KMS-11 (cell line): ENCODE results near the gene NCKAP5.

Experiments
- H2AFZ ChIP-seq: fragments of 200-600 bp; sonication (generic); 2 replicates; pipeline ENCODE4 v1.6.1; 2016; ENCODE audit warnings: antibody characterized with exemption, mixed run types, low read depth
- H3K27ac ChIP-seq: fragments of 200-600 bp; sonication (generic); 2 replicates; pipeline ENCODE4 v1.6.1; 2016; ENCODE audit warnings: mild to moderate bottlenecking, mixed run types
- H3K27me3 ChIP-seq: fragments of 200-600 bp; sonication (generic); 2 replicates; pipeline ENCODE4 v1.6.1; 2017; ENCODE audit warnings: mild to moderate bottlenecking, low read depth, mixed run types, moderate library complexity; ENCODE audit not compliant: insufficient read depth
- H3K36me3 ChIP-seq: fragments of 200-600 bp; sonication (generic); 2 replicates; pipeline ENCODE4 v1.6.1; 2017; ENCODE audit warnings: mild to moderate bottlenecking, mixed run types; ENCODE audit not compliant: insufficient read depth
- H3K4me1 ChIP-seq: fragments of 200-600 bp; sonication (generic); 2 replicates; pipeline ENCODE4 v1.6.1; 2016; ENCODE audit warnings: mild to moderate bottlenecking, low read depth, mixed run types; ENCODE audit not compliant: poor library complexity, severe bottlenecking
- H3K4me2 ChIP-seq: fragments of 200-600 bp; sonication (generic); 2 replicates; pipeline ENCODE4 v1.7.0; 2016; ENCODE audit warnings: mild to moderate bottlenecking, mixed run types
- H3K4me3 ChIP-seq: fragments of 200-600 bp; sonication (generic); IDR thresholded peaks from 2 replicates; pipeline ENCODE4 v1.6.1; 2017; ENCODE audit warnings: low read depth, low read length, mixed read lengths; ENCODE audit not compliant: insufficient read depth
- H3K79me2 ChIP-seq: fragments of 200-600 bp; sonication (generic); 2 replicates; pipeline ENCODE4 v1.6.1; 2016; ENCODE audit warnings: low read depth, mixed run types; ENCODE audit not compliant: insufficient read depth
- H3K9ac ChIP-seq: fragments of 200-600 bp; sonication (generic); 2 replicates; pipeline ENCODE4 v1.6.1; 2016; ENCODE audit warnings: mild to moderate bottlenecking, mixed run types
- H4K20me1 ChIP-seq: fragments of 200-600 bp; sonication (generic); 2 replicates; pipeline ENCODE4 v1.6.1; 2016; ENCODE audit warnings: mild to moderate bottlenecking, mixed run types; ENCODE audit not compliant: insufficient read depth
- CTCF ChIP-seq: fragments of 200-600 bp; sonication (generic); conservative IDR thresholded peaks from 2 replicates; pipeline ENCODE4 v1.6.1; 2017; ENCODE audit warnings: low read depth, mild to moderate bottlenecking, antibody characterized with exemption, low read length, moderate library complexity, mixed read lengths

NCKAP5 gene

GRCh38 chr2:133553251-133553650 is 15.0 kb downstream of the NCKAP5 start:
- no peak for TF ChIP-seq CTCF
- no peaks in the 10 kb centered on the region for H3K36me3 ChIP-seq
- H3K4me3 ChIP-seq: no peak overlapping the region
- no peak overlapping the region for H2AFZ ChIP-seq
- H3K4me1 ChIP-seq: no peaks in the 10 kb centered on the region
- H3K9ac ChIP-seq: no peak overlapping the region
- H3K4me2 ChIP-seq: no peak overlapping the region
- no peaks in the 10 kb centered on the region for H3K27me3 ChIP-seq
- H3K27ac ChIP-seq: no peak overlapping the region
- H4K20me1 ChIP-seq: no peaks in the 10 kb centered on the region
- no peaks in the 10 kb centered on the region for H3K79me2 ChIP-seq

GRCh38 chr2:133552821-133553220 is 15.4 kb downstream of the NCKAP5 start:
- H3K4me1 ChIP-seq: no peaks in the 10 kb centered on the region
- no peaks in the 10 kb centered on the region for H3K79me2 ChIP-seq
- H2AFZ ChIP-seq: no peak overlapping the region
- no peak overlapping the region for H3K27ac ChIP-seq
- no peaks in the 10 kb centered on the region for H4K20me1 ChIP-seq
- no peak overlapping the region for H3K4me3 ChIP-seq
- H3K9ac ChIP-seq: no peak overlapping the region
- H3K27me3 ChIP-seq: no peaks in the 10 kb centered on the region
- TF ChIP-seq CTCF: no peak
- no peaks in the 10 kb centered on the region for H3K36me3 ChIP-seq
- H3K4me2 ChIP-seq: no peak overlapping the region

GRCh38 chr2:133541797-133542196 is 26.5 kb downstream of the NCKAP5 start:
- no peak overlapping the region for H3K4me3 ChIP-seq
- no peaks in the 10 kb centered on the region for H3K36me3 ChIP-seq
- TF ChIP-seq CTCF: no peak
- no peak overlapping the region for H2AFZ ChIP-seq
- H3K4me2 ChIP-seq: no peak overlapping the region
- H3K79me2 ChIP-seq: no peaks in the 10 kb centered on the region
- H3K9ac ChIP-seq: no peak overlapping the region
- no peaks in the 10 kb centered on the region for H4K20me1 ChIP-seq
- H3K27ac ChIP-seq: no peak overlapping the region
- no peaks in the 10 kb centered on the region for H3K4me1 ChIP-seq
- no peaks in the 10 kb centered on the region for H3K27me3 ChIP-seq

- Histone ChIP-seq H3K4me1 (no peaks in the 10 kb centered on the region), H3K79me2 (no peaks in the 10 kb centered on the region), H3K36me3 (no peaks in the 10 kb centered on the region), H3K4me2 (no peak overlapping the region), H3K27ac (no peak overlapping the region), H3K9ac (no peak overlapping the region), H2AFZ (no peak overlapping the region), H3K27me3 (no peaks in the 10 kb centered on the region), H4K20me1 (no peaks in the 10 kb centered on the region), H3K4me3 (no peak overlapping the region)
- no peak for TF ChIP-seq CTCF
Observed at GRCh38 chr2:133541376-133541775, 26.9 kb downstream of the NCKAP5 start.

- no peak for TF ChIP-seq CTCF
- Histone ChIP-seq H2AFZ (no peak overlapping the region), H3K4me1 (no peaks in the 10 kb centered on the region)
Observed at GRCh38 chr2:133532919-133533318, 35.3 kb downstream of the NCKAP5 start.

More at GRCh38 chr2:133532919-133533318, 35.3 kb downstream of the NCKAP5 start:
- Histone ChIP-seq H3K4me3 (no peak overlapping the region), H4K20me1 (no peaks in the 10 kb centered on the region), H3K36me3 (no peaks in the 10 kb centered on the region), H3K4me2 (no peak overlapping the region), H3K27ac (no peak overlapping the region), H3K27me3 (no peaks in the 10 kb centered on the region), H3K79me2 (no peaks in the 10 kb centered on the region), H3K9ac (no peak overlapping the region)
